ENCODE results near the gene ANO8.
"Not testable (repeated sequence)": the region's sequence is repeated elsewhere in the genome, so short reads cannot be mapped to it uniquely, and the experiment has no call there.

Gene ANO8

DNA sequence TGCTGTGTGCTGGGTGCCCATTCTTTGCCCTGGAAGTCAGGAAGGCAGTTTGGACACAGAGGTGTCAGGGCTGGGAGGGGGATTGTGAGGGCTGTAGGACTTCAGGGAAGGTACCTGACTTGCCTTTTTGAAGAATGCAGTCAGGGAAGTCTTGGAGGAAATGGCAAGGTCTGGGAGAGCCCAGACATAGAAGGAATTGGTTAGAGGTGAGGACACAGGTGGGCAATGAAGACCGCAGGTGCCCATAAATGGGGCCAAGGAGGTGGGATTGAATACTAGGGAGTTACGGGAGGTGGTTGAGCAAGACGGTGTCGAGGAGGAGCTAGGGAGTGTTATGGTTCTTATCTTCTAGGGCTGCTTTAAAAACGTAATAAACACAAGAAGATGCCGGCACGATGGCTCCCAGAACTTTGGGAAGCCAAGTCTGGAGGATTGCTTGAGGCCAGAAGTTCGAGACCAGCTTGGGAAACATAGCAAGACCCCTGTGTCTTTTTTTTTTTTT is 26.7 kb downstream of the ANO8 start:
- no peak for DNase-seq

DNA sequence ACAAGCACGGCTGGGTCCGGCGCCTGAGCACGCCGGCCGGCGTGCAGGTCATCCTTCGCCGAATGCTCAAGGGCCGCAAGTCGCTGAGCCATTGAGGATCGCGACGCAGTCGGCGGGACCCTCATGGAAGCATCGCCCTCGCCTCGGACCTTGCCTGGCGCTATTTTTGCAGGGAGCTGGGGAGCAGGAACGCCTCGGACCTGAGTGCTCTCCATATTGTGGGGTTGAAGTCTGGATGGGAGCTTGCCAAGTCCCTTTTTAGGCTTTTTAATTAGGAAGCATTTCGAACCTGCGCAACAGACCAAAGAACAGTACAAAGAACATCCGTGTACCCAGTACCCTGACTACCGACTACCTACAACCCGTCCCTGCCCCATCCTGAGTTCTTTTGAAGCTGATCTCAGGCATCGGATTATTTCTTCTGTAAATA is 28.4 kb downstream of the ANO8 start:
- no peak for DNase-seq

DNA sequence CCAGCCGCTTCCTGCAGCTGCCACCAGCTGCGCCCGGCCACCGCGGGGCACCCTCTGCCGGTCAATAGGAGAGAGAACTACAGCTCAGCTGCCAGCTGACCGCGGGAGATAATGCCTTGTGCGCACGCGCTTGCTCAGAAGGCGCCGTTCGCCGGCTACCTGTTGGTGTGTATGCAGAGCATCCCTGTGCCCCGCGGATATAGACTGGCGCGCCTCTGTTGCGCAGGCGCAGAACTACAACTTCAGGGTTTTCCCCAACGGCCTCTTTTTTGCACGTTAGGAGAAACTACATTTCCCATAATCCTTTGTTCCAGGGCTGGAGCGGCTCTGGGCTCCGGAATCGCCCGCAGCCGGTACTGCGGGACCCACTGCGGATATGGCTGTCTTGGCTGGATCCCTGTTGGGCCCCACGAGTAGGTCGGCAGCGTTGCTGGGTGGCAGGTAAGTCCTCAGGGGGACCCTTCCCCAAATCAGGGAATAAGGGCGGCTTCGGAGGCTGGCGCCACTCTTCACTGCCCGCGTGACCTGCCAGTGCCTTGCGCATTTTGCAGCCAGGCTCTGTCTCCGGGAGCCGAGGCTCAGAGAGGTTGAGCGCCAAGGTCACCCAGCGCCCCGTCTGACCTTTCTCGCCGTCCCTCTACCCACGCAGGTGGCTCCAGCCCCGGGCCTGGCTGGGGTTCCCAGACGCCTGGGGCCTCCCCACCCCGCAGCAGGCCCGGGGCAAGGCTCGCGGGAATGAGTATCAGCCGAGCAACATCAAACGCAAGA is 29.0 kb downstream of the ANO8 start, which contains the start of gene MRPL34:
Gene MRPL34, plus strand, starts transcription at position 356 of the 768 bp plus-strand sequence. Its CDS starts 21 bp downstream, at position 377.
- DNase-seq, result peak; percentile 99

DNA sequence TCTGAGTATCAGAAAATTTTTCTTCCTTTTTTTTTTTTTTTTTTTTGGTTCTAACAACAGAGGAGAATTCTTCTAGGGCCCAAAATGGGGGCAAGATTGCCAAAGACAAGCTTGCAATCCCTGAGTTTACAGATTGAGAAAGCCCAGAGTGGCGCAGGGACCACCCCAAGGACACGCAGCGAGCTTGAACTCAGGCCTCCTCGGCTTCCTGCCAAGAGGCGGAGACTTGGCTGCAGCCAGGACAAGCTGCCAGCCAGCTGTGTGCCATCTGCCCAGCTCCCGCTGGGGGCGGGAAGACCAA is 29.5 kb downstream of the ANO8 start:
- DNase-seq, result no peak

DNA sequence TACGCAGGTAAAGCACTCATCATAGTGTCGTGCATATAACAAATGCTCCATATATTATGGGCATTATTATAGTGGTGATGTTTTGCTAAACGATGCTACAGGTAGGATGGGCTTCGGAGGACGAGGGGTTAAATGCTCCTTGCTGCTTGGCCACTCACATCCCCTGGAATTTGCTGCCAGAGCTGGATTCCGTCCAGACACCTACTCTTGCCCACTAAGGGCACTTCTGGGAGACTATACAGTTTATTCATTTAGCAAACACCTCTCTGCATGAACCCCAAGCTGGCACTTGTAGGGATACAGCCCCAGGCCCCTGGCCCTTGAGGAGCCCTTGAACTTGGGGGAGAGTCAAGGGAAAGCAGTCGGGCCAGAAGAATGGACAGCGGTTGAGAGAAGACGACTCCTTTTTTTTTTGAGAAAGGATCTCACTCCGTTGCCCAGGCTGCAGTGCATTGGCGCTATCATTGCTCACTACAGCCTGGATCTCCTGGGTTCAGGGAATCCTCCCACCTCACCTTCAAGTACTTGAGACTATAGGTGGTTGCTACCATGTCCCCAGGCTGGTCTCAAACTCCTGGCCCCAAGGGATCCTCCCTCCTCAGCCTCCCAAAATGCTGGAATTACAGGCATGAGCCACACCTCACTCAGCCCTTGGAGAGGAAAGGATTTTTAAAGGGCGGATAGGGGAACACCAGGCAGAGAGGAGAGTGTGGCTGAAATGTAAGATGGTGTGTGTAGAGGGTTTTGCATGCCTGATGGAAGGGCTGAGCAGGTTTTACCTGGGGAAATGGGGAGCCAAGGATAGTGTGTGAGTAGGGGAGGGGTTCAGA is 30.1 kb downstream of the ANO8 start:
- no peak for DNase-seq

DNA sequence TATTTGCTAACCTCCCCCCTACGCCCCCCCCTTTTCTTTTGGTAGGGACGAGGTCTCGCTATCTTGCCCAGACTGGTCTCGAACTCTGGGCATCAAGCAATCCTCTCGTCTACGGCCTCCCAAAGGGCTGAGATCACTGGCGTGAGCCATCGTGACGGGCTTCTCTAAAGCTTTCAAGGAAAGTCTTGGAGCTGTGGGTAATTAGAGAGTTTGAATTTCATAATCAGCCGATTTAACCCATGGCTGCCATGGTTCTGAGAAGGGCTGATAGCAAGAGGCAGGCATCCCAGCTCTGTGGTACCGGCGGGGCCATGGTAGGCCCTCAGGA is 30.8 kb downstream of the ANO8 start:
- no peak for DNase-seq

DNA sequence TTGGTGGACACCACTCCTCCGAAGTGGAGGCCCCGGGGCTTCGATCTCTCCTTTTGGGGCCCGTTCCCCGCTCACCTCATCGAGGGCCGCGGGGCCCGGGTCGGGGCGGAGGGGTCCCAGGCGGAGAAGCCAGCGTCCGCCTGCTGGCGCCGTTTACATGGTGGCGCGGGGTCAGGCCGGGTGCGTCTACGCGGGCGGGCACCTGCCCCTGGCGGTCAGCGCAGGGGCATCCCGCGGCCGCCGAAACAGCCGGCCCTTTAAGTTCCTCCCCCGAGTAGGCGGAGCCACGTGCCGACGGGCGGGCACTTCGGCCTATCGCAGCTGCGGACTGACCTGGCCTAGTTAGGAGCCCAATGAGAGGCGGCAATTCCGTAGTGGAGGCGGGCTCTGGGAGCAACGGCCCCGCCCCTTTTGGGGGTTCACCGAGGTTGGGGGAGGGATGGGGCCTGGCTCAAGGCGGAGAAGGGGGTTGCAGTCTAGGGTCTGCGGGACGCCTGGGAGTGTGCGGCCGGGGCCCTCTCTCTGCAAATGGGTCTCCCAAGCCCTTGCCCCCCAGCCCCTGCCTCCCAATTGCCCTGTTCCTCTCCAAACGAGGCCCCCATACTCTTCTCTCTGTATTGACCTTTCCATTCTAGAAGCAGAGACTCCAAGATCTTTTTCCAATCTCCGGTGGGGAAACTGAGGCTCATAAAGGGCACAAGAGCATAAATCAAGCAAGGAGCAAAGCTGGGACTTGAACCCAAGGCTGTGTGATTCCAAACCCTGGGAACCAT is 31.3 kb downstream of the ANO8 start, which contains the start of gene ABHD8:
Gene ABHD8, minus strand, starts transcription at position 259 of the 773 bp plus-strand sequence. CDS start 1,809 bp downstream, outside the sequence.
- DNase-seq, result peak; percentile 91

DNA sequence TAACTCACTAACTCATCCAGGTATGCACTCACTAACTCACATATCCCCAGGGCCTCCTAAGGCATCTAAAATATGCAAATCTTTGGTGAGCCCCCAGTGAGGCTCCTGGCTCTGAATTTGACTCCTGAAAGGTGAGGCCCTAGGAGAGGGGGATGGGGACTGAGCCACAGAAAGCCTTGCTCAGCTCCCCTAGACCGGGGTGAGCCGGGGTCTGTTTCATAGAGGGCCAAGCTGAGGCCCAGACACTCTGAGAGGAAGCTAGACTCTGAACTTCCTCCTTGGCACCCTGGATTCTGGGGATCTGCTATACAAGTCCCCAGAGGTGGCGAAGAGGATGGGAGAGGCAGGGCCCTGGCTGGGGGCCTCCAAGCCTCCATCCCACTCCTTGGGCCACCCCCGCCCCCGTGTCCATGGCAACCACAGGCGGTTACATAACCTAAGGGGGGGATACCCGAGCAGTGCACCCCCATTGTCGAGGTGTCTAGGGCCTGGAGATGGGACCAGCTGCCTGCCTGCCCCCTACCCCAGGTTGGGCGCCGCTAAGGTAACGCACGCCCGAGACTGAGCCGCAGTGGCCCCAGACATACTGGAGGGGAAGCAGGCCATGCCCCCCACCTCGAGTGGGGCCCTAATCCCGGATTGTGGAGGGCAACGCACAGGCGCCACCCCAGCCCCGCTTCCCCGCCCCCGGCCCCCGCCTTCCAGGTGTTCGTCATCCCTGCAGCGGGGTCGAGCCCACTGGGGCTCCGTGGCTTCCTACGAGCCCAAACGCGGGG is 32.1 kb downstream of the ANO8 start:
- DNase-seq, result no peak

DNA sequence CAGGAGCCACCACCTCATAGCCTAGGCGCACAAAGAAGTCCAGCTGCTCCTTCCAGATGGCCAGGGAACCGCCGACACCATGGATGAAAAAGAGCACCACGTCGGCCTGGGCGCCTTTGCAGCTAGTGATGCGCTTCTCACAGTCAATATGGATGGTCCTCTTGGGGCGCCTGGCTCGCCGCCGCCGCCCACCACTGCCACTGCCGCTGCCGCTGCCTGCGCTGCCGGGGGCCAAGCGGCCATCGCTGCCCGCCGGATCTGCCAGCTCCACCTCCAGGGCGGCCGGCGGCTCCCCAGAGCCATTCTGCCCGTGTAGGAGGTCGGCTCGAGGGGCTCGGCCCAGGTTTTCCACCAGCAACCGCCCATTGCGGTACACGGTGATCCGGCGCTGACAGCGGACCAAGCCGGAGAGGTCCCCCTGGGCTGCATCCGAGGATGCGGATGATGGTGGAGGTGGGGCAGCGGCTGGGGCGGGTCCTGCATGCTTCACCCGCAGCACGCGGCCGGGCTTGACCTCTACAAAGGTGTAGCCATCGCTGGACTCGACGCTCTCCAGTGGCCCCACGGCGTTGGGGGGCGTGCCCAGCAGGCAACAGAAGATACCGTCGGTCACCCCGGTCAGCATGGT is 33.5 kb downstream of the ANO8 start:
- no peak for DNase-seq

DNA sequence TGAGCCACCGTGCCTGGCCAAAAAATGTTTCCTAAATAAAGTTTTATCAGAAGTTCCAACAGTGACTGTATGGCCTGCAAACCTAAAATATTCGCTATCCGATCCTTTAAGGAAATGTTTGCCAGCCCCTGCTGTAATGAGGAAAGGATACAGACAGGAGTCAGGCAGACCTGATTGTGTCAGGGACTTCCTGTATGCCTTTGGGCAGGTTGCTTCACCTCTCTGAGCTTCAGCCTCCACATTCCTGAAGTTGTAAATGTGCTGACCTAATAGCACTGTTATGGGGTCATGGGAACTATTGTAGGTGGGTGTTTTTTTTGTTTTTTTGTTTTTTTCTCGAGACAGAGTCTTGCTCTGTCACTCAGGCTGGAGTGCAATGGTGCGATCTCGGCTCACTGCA is 37.7 kb downstream of the ANO8 start:
- DNase-seq, result no peak

DNA sequence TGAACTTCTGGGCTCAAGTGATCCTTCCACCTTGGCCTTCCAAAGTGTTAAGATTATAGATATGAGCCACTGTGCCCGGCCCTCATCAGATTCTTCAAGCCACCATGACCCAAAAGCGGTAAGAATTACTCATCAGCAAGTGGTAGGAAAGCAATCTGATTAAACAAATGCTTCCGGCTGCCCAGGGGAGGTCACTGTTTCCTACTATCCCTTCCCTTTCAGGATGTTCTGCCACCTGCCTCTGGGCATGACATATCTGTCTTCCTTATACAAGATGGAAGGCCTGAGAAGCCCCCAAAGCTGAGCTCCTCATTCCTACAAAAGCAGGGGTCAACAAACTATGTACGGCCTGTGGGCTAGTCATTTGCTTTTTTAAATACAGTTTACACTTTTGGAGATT is 38.4 kb downstream of the ANO8 start:
- DNase-seq, result no peak

DNA sequence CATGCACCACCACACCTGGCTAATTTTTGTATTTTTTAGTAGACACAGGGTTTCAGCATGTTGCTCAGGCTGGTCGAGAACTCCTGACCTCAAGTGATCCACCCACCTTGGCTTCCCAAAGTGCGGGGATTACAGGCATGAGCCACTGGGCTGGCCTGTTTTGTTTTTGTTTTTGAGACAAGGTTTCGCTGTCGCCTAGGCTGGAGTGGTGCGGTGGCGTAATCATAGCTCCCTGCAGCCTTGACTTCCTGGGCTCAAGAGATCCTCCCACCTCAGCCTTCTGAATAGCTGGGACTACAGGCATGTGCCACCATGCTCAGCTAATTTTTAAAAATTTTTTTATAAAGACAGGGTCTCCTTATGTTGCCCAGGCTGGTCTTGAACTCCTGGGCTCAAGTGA is 39.1 kb downstream of the ANO8 start:
- not testable (repeated sequence) for DNase-seq

DNA sequence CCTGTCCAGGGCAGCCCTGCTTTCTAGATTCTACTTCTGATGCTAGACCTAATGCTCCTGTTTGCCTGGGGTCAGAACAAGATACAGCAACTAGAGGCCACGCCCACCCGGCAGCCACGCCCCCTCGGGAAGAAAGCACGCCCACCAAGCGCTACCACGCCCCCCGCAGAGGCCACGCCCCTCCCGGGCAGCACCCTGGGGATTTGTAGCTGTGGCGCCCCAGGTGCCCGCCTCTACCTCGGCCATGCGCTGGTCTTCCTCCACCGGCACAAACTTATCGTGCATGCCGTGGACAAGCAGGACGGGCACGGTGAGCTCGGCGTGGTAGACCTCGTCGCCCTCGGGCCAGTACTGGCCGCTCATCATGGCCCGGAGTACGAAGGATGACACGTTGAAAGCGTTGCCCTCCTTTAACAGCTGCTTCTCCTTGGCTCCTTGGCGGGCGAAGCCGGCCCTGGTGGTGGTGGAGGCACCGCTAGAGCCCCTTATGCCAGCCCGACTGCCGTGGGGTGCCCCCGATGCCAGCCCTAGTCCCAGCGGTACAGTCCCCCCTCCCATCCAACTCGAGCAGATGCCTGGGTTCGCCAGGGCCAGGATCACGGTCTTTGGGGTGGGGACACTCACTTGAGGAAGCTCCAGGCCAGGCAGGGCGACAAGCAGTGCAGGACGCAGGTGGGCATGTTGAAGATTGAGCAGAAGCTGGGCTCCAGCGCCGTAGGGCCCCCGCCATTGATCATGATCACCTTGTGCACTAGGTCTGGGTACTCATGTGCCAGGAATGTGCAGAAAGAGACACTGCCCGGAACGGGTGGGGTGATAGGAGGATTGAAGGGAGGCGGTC is 40.4 kb downstream of the ANO8 start:
- DNase-seq, result no peak

DNA sequence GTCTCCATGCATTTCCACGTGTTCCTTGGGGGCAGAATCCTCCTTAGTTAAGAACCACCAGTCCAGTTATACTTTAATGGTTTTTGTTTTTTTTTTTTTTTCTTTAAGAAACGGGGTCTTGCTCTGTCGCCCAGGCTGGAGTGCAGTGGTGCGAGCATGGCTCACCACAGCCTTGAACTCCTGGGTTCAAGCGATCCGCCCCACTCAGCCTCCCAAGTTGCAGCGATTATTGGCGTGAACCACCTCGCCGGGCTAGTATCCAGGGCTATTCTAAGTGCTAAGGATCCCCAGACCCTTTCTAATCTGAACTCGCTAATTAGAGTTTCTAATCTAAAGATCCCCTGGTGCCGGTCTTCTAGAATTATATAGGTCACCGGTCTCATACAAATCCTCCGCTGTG is 41.0 kb downstream of the ANO8 start:
- no peak for DNase-seq

DNA sequence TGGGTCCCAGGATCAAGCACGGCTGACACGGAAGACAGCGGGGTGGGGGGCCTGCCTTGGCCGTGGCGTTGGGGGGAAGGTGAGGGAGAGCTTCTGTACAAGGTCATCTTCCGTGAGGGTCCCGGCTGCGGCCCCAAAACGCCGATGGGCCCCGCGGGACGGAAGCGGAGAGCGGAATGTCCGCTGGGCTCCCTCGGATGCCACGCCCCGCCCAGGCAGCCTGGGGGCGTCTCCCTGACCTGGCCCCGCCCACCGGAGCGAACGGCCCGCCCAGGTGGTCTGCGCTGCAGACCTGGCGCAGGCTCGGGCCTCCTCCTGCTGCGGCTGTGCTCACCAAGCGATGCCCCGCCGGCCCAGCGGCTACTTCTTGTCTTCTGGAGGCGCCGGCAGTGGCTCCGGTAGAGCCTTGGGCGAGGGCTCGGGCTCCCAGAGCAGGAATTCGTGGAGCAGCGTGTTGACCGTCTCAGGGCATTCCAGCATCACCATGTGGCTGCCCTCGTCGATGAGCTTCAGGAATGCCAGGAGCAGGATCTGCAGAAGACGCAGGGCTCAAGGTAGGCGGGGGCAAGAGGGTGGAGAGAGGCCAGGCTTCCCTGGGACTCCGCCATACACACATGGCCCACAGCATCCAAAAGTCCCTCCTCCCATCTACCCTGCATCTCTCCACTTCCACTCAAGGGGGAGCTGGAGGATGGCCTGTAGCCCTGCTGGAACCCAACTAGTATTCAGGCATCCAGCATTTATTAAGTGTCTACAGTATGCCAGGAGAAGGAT is 42.2 kb downstream of the ANO8 start:
- DNase-seq, result no peak

DNA sequence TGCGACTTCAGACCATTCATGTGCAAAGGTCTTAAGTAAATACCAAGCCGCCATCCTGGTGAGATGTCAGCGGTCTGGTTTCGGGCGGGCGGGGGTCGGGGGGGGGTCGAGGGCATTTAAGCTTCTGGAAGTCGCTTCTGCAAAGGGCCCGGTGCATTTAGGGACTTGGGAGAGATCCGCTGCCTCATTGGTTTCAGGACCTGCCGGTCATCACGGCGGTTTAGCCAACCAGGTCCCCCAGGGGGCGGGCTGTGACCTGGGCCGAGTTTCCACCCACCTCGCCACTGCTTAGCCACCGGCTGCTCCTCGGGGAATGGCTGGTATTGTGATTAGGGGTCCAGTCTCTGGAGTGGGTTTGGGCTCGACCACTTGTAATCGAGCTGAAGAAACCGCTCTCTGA is 45.2 kb downstream of the ANO8 start:
- peak; percentile 62 for DNase-seq

DNA sequence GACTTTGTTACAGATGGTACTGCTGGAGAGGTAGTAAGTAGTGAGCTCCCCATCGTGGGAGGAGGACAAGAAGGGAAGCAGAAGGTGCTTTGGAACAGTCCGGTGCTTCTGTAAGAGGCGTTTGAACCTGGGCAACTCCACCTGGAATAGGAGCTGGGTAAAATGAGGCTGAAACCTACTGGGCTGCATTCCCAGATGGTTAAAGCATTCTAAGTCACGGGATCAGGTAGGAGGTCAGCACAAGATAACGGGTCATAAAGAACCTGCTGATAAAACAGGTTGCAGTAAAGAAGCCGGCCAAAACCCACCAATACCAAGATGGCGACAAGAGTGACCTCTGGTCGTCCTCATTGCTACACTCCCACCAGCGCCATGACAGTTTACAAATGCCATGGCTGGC is 47.9 kb downstream of the ANO8 start:
- no peak for DNase-seq

DNA sequence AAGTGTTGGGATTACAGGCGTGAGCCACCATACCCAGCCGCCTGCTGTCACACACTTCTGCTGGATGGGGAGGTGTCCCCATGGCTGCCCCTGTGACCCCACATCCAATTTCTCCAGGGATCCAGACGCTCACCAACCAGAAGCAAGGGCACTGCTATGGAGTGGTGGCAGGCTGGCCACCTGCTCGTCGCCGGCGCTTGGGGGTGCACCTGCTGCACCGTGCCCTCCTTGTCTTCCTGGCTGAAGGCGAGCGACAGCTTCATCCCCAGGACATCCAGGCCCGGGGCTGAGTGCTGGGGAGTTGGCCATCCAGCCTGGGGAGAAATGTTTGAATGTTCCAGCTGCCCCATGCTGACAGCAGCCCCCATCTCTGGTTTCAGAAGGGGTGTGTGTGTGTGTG is 48.4 kb downstream of the ANO8 start:
- no peak for DNase-seq

DNA sequence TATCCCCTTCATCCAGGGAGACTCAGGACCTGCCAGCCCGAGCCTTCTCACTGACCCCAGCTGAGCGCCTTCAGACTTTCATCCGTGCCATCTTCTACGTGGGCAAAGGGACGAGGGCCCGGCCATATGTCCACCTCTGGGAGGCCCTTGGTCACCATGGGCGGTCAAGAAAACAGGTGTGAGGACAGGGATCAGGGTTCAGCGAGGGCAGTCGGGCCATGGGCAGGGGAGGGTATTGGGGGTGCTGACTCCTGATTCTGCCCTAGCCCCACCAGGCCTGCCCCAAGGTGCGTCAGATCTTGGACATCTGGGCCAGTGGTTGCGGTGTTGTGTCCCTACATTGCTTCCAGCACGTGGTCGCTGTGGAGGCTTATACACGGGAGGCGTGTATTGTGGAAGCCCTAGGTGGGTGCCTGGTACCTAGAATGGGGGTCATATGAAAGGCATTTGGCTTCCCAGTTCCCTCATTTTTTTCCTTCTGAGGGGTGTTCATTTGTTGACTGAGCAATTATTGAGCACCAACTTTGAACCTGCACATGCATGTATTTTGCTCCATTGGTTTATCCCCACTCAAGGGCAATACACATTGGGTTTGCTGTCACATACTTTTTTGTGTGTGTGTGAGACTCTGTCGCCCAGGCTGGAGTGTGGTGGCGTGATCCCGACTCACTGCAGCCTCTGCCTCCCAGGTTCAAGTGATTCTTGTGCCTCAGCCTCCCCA is 49.1 kb downstream of the ANO8 start:
- no peak for DNase-seq
